PC-3 (cell line): ENCODE measurements around the gene RFC2. TPM values are rescaled to one million over a fixed set of nuclear protein-coding genes. Genes with fewer than 3 reads are reported as not detected.

Experiments used
- microRNA-seq: library from miRNA; unstranded; fragments of <30 nt; microRNA quantifications from one replicate; pipeline ENCODE4 v1.1.0, GENCODE V29; 2020; ENCODE audit not compliant: unreplicated experiment
- total RNA-seq: library from RNA; depleted of rRNA; stranded (reverse); fragments of >200 nt; gene quantifications from 2 replicates; pipeline ENCODE4 v1.2.3, GENCODE V29; 2014; rRNA removed

RFC2 gene
- total RNA-seq, 1 experiment from 2014 or later: 60.4 TPM

Small RNA genes within 50 kb of the gene (microRNA-seq; reads per million reads assigned to microRNA genes)
- 449 reads per million, percentile 80 among the genes with 10 or more reads in this experiment for gene MIR590

Other genes with a start within 250 kb of the RFC2 start
- gene ELN, start 226.2 kb downstream of the RFC2 start, total RNA-seq: 0.07 TPM in 1 of 2 replicates, not detected in the other
- 40.3 and 54.3 TPM in 2 replicates for gene LIMK1, start 170.6 kb downstream of the RFC2 start, total RNA-seq
- gene EIF4H, start 80.0 kb downstream of the RFC2 start, total RNA-seq: 339 and 357 TPM in 2 replicates
- 7.7 and 8.3 TPM in 2 replicates for gene LAT2, start 44.4 kb downstream of the RFC2 start, total RNA-seq
- gene CLIP2, start 35.0 kb upstream of the RFC2 start, total RNA-seq: 26.2 and 33.8 TPM in 2 replicates
- 14.9 and 21.9 TPM in 2 replicates for gene GTF2IRD1, start 199.5 kb upstream of the RFC2 start, total RNA-seq